ENCODE measurements around the gene BAD. TPM values are rescaled to one million over a fixed set of nuclear protein-coding genes. Genes with fewer than 3 reads are reported as not detected.

Gene BAD
- total RNA-seq, 2 experiments from 2014 or later: 21.2 to 74.2 TPM

DNA sequence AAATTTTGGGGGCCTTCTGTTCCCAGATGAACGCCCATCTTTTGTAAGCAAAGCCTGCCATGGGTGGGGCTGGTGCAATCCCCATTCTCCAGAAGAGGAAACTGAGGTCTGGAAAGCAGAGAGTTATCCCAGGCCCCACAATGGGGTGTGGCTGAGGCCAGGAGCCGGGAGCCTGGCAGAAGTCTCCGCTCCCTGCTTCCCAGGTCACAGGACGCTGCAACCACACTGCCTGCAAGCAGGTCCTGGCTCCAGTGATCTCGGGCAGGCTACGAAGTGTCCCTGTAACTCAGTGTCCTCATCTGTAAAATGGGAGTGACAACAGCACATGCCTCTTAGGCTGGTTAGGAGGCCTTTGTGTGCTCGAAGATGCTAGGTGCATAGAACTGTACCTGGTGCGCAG is 31.4 kb downstream of the BAD start:
- TF ChIP-seq, protein P1, sequence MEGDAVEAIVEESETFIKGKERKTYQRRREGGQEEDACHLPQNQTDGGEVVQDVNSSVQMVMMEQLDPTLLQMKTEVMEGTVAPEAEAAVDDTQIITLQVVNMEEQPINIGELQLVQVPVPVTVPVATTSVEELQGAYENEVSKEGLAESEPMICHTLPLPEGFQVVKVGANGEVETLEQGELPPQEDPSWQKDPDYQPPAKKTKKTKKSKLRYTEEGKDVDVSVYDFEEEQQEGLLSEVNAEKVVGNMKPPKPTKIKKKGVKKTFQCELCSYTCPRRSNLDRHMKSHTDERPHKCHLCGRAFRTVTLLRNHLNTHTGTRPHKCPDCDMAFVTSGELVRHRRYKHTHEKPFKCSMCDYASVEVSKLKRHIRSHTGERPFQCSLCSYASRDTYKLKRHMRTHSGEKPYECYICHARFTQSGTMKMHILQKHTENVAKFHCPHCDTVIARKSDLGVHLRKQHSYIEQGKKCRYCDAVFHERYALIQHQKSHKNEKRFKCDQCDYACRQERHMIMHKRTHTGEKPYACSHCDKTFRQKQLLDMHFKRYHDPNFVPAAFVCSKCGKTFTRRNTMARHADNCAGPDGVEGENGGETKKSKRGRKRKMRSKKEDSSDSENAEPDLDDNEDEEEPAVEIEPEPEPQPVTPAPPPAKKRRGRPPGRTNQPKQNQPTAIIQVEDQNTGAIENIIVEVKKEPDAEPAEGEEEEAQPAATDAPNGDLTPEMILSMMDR (conservative IDR thresholded peaks at IDR 0.05; ENCODE audit: low read length): no peak
- no peak for TF ChIP-seq EZH2phosphoT487 (IDR thresholded peaks at IDR 0.05; ENCODE audit: borderline replicate concordance, low read depth, low read length)

DNA sequence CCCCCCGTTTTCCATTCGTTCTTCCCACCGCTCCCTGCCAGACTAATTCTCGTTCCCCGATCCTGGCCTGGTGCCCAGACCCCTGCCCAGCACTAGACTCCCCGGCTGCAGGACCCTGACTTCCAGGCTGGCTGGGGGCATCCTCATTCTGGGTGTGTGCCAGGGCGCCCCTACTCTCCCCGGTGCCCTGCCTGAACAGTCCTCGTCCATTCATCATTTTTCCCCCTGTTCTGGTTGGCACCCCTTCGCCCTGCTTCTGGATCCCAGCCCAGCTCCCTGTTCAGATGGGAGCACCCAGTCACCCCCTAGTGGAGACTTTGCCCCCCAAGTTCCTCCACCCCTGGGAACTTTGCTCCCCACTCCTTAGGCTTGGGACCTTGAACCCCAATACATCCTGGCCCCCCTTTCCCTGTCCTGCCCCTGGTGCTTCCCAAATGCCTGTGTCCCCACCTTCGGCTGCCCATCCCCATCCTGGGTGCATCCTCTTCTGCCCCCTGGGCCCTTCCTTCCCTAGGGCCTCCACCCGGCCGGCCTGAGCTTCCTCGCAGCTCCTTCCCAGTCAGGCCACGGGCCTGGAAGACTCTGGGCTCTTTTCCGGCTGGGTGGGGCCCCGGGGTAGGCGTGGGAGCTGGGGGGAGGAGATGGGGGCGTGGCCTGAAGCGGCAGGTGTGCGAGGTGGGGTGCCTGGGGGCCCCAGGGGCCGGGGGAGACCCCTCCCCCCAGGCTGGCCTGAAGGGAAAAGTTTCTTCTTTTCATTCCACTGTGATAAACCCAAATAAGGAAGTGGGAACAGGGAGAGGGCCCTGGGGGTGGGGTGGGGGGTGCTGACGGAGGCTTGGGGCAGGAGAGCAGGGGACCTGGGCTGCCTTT is 32.2 kb downstream of the BAD start:
- Histone ChIP-seq H3K4me2 (ENCODE audit: low read length) (peak overlapping the region; percentile 98), H3K4me3 (ENCODE audit: low read depth, low read length, poor library complexity, severe bottlenecking) (peak overlapping the region; percentile 76), H3K4me1 (ENCODE audit: insufficient read depth, low read length, poor library complexity, severe bottlenecking) (peaks cover 51% of the 10 kb centered on the region), H3K9me2 (ENCODE audit: insufficient read depth, low read length) (no peaks in the 10 kb centered on the region), H3K79me2 (ENCODE audit: insufficient read depth, low read depth, low read length) (no peaks in the 10 kb centered on the region), H3K27ac (ENCODE audit: low read depth, low read length, poor library complexity, severe bottlenecking) (no peak overlapping the region), H2AFZ (ENCODE audit: low read length) (peak overlapping the region; percentile 54; the same call in 1 of the 2 replicates), H4K20me1 (ENCODE audit: insufficient read depth, low read length) (no peaks in the 10 kb centered on the region), H3K9me3 (ENCODE audit: low read length) (no peaks in the 10 kb centered on the region), H3K36me3 (ENCODE audit: insufficient read depth, low read length) (no peaks in the 10 kb centered on the region)
- ChIA-PET POLR2A (interaction anchor here (0.6 to 0.7 kb wide), 2 partner anchors 35 to 670 kb away, joined by 3 to 7 read pairs; no protein-coding TSS in a partner anchor), CTCF (ENCODE audit: unreplicated experiment) (interaction anchor here (0.5 to 1.3 kb wide), 3 partner anchors 34 to 65 kb away, joined by 3 to 4 read pairs (median 3); partner anchors contain the start of gene TRMT112)
- BruUV-seq (replicated peaks): no TSS peak
- intact Hi-C loops (cut with micrococcal nuclease; ENCODE audit: unreplicated experiment): no loop called here
- TF ChIP-seq, protein P1 (conservative IDR thresholded peaks at IDR 0.05; ENCODE audit: low read length): peak; percentile 71
- TF ChIP-seq EZH2phosphoT487 (IDR thresholded peaks at IDR 0.05; ENCODE audit: borderline replicate concordance, low read depth, low read length): no peak
- peak; percentile 36 for DNase-seq (ENCODE audit: low spot score)

More for the DNA sequence above, 31.4 kb downstream of the BAD start:
- H4K20me1 ChIP-seq (ENCODE audit: insufficient read depth, low read length): no peaks in the 10 kb centered on the region
- no peak overlapping the region for H2AFZ ChIP-seq (ENCODE audit: low read length)
- H3K9me3 ChIP-seq (ENCODE audit: low read length): no peaks in the 10 kb centered on the region
- ChIA-PET CTCF (ENCODE audit: unreplicated experiment) (no interaction called here), POLR2A (no interaction called here)
- BruUV-seq (replicated peaks): no TSS peak
- no peak overlapping the region for H3K27ac ChIP-seq (ENCODE audit: low read depth, low read length, poor library complexity, severe bottlenecking)
- H3K4me1 ChIP-seq (ENCODE audit: insufficient read depth, low read length, poor library complexity, severe bottlenecking): peaks cover 44% of the 10 kb centered on the region
- H3K9me2 ChIP-seq (ENCODE audit: insufficient read depth, low read length): no peaks in the 10 kb centered on the region
- DNase-seq (ENCODE audit: low spot score): no peak
- no peaks in the 10 kb centered on the region for H3K36me3 ChIP-seq (ENCODE audit: insufficient read depth, low read length)
- peak overlapping the region; percentile 98; the same call in 1 of the 2 replicates for H3K4me2 ChIP-seq (ENCODE audit: low read length)
- intact Hi-C loops (cut with micrococcal nuclease; ENCODE audit: unreplicated experiment): no loop called here
- no peak overlapping the region for H3K4me3 ChIP-seq (ENCODE audit: low read depth, low read length, poor library complexity, severe bottlenecking)
- H3K79me2 ChIP-seq (ENCODE audit: insufficient read depth, low read depth, low read length): no peaks in the 10 kb centered on the region

DNA sequence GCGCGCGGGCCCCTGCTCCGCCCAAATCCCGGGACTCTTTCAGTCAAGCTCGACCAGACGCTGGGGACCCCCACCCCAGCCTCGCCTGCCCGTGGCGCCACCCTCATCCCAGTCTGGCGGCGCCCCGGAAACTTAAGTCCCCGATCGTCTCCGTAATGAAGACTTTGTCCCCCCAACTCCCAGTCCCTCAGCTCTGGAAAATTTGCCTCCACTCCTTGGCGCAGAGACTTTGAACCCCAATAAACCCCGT is 32.8 kb downstream of the BAD start:
- Histone ChIP-seq H3K4me1 (ENCODE audit: insufficient read depth, low read length, poor library complexity, severe bottlenecking) (peaks cover 55% of the 10 kb centered on the region), H3K9me2 (ENCODE audit: insufficient read depth, low read length) (no peaks in the 10 kb centered on the region), H2AFZ (ENCODE audit: low read length) (peak overlapping the region; percentile 54; the same call in 1 of the 2 replicates), H3K79me2 (ENCODE audit: insufficient read depth, low read depth, low read length) (no peaks in the 10 kb centered on the region), H3K27ac (ENCODE audit: low read depth, low read length, poor library complexity, severe bottlenecking) (no peak overlapping the region), H3K9me3 (ENCODE audit: low read length) (no peaks in the 10 kb centered on the region), H3K36me3 (ENCODE audit: insufficient read depth, low read length) (no peaks in the 10 kb centered on the region), H4K20me1 (ENCODE audit: insufficient read depth, low read length) (no peaks in the 10 kb centered on the region), H3K4me3 (ENCODE audit: low read depth, low read length, poor library complexity, severe bottlenecking) (peak overlapping the region; percentile 76), H3K4me2 (ENCODE audit: low read length) (peak overlapping the region; percentile 98)
- ChIA-PET CTCF (ENCODE audit: unreplicated experiment) (interaction anchor here (0.6 to 1.3 kb wide), 2 partner anchors 45 to 66 kb away, joined by 3 read pairs; partner anchors contain the start of gene TRMT112), POLR2A (no interaction called here)
- intact Hi-C loops (cut with micrococcal nuclease; ENCODE audit: unreplicated experiment): loop anchor here (1.0 kb wide), 1 partner anchor 18 kb away; no protein-coding TSS in a partner anchor
- DNase-seq (ENCODE audit: low spot score): no peak
- BruUV-seq (replicated peaks): no TSS peak
- no peak for TF ChIP-seq EZH2phosphoT487 (IDR thresholded peaks at IDR 0.05; ENCODE audit: borderline replicate concordance, low read depth, low read length)
- TF ChIP-seq, protein P1 (conservative IDR thresholded peaks at IDR 0.05; ENCODE audit: low read length): no peak

Data from OCI-LY7 (cell line).